ENCODE data around the gene ID1.

Gene ID1

DNA sequence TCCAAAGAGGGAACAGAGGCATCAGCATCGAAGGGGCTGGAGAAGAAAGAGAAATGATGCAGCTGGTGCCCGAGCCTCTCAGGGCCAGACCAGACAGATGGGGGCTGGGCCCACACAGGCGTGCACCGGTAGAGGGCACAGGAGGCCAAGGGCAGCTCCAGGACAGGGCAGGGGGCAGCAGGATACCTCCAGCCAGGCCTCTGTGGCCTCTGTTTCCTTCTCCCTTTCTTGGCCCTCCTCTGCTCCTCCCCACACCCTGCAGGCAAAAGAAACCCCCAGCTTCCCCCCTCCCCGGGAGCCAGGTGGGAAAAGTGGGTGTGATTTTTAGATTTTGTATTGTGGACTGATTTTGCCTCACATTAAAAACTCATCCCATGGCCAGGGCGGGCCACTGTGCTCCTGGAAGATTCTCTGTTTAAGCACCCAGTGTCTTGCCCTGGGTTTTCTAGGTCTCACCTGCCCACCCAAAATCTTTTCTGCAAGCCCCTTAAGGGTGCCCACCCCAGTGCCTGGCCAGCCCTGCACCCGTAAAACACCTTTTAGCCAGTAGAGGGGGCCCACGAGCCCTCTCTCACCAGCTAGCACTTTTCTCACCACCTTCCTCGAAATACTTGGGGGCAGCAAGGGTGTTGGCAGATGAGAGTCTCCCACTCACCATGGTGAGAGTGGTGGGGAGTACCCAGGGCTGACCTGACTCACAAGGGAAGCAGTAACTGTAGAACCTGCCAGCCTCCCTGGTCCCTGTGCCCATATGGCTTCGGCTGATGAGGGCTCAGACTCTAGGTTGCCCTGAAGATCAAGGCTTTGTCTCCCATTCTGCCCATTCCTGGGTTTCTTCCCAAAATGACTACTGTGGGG lies 35.7 kb upstream of the ID1 start:
- Histone ChIP-seq H3K4me3 (ENCODE audit: insufficient read length, low read depth) (no peak overlapping the region), H3K27me3 (ENCODE audit: insufficient read depth, insufficient read length) (no peaks in the 10 kb centered on the region), H3K9me3 (ENCODE audit: insufficient read depth, low read length) (no peaks in the 10 kb centered on the region), H3K9ac (ENCODE audit: insufficient read length, low read depth) (no peak overlapping the region), H3K36me3 (ENCODE audit: insufficient read depth, insufficient read length, low read length) (peaks cover 57% of the 10 kb centered on the region), H3K4me1 (ENCODE audit: insufficient read depth, insufficient read length) (peaks cover 14% of the 10 kb centered on the region)
- no peak for DNase-seq (ENCODE audit: low read depth, low spot score)
- TF ChIP-seq YY1 (IDR thresholded peaks at IDR 0.05; ENCODE audit: insufficient read depth, insufficient read length), result no peak
- no peak for TF ChIP-seq SUZ12 (IDR thresholded peaks at IDR 0.05; ENCODE audit: extremely low read depth, insufficient read depth, insufficient read length)
- no peak for TF ChIP-seq ZNF274 (IDR thresholded peaks at IDR 0.05; ENCODE audit: low read depth, low read length)

DNA sequence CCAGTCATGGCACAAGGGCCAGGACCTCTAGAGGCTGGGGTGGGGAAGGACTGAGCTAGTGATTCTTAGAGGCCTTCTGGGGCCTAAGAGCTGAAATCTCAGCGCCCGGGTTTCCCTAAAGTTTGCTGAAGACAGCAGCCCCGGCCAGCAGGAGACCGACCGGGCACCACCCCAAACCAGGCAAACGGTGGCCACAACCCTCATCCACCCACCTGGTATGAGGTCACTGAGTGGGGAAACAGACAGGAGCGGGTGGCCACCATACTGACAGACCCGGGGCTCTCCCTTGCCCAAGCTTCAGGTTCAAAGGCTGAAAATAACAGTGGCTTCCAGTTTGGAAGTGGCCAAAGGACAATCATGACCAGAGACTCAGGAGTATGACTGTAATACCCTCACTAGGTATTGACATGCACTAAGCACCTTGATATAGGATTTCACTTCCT lies 35.0 kb upstream of the ID1 start:
- H3K4me1 ChIP-seq (ENCODE audit: insufficient read depth, insufficient read length), result peaks cover 14% of the 10 kb centered on the region
- H3K9ac ChIP-seq (ENCODE audit: insufficient read length, low read depth), result no peak overlapping the region
- peaks cover 55% of the 10 kb centered on the region for H3K36me3 ChIP-seq (ENCODE audit: insufficient read depth, insufficient read length, low read length)

DNA sequence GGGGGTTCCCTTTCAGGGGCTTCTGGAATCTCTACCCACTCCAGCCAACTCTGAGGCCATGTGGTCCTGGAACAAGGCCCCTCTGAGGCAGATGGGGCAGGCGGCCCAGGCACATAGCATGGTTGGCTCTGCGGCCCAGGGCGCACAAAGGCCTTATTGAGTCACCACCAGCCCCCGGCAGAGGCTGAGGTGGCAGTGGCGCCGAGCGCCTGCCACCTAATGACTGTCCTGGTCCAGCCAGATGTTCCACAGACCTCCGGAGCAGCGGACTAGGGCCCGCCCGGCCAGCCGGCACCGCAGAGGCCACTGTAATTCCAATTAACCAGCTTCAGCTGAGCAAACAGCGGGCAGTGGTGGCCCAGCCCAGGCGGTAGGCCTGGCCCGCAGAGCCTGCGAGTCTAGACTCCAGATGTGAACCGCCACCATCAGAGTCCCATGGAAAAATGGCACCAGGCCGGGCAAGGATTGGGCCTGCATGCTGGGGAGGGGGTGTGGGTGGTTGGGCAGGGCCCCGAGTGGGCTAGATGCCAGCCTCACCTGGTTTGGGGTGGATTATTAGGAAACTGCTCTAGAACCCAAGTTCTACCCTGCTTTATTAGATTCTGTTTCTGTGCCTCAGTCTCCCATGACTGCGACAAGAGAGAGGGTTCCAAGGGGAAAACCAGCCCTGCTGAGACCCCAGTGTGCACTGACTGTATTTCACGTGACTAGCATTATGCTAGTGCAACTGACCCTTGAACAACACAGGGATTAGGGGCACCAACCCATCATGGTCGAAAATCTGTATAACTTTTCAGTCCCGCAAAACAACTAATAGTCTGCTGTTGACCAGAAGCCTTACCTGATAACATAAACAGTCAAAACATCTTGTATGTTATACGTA lies 34.1 kb upstream of the ID1 start:
- Histone ChIP-seq H3K4me1 (ENCODE audit: insufficient read depth, insufficient read length) (peaks cover 14% of the 10 kb centered on the region), H3K36me3 (ENCODE audit: insufficient read depth, insufficient read length, low read length) (peaks cover 49% of the 10 kb centered on the region), H3K9me3 (ENCODE audit: insufficient read depth, low read length) (no peaks in the 10 kb centered on the region), H3K4me3 (ENCODE audit: insufficient read length, low read depth) (no peak overlapping the region), H3K9ac (ENCODE audit: insufficient read length, low read depth) (no peak overlapping the region), H3K27me3 (ENCODE audit: insufficient read depth, insufficient read length) (no peaks in the 10 kb centered on the region)
- no peak for DNase-seq (ENCODE audit: low read depth, low spot score)
- TF ChIP-seq YY1 (IDR thresholded peaks at IDR 0.05; ENCODE audit: insufficient read depth, insufficient read length) (no peak), SUZ12 (IDR thresholded peaks at IDR 0.05; ENCODE audit: extremely low read depth, insufficient read depth, insufficient read length) (no peak), ZNF274 (IDR thresholded peaks at IDR 0.05; ENCODE audit: low read depth, low read length) (no peak)

More for the DNA sequence above, 35.0 kb upstream of the ID1 start:
- no peak overlapping the region for H3K4me3 ChIP-seq (ENCODE audit: insufficient read length, low read depth)
- H3K9me3 ChIP-seq (ENCODE audit: insufficient read depth, low read length), result no peaks in the 10 kb centered on the region
- no peaks in the 10 kb centered on the region for H3K27me3 ChIP-seq (ENCODE audit: insufficient read depth, insufficient read length)
- no peak for TF ChIP-seq YY1 (IDR thresholded peaks at IDR 0.05; ENCODE audit: insufficient read depth, insufficient read length)
- no peak for TF ChIP-seq ZNF274 (IDR thresholded peaks at IDR 0.05; ENCODE audit: low read depth, low read length)
- no peak for TF ChIP-seq SUZ12 (IDR thresholded peaks at IDR 0.05; ENCODE audit: extremely low read depth, insufficient read depth, insufficient read length)
- DNase-seq (ENCODE audit: low read depth, low spot score), result no peak

DNA sequence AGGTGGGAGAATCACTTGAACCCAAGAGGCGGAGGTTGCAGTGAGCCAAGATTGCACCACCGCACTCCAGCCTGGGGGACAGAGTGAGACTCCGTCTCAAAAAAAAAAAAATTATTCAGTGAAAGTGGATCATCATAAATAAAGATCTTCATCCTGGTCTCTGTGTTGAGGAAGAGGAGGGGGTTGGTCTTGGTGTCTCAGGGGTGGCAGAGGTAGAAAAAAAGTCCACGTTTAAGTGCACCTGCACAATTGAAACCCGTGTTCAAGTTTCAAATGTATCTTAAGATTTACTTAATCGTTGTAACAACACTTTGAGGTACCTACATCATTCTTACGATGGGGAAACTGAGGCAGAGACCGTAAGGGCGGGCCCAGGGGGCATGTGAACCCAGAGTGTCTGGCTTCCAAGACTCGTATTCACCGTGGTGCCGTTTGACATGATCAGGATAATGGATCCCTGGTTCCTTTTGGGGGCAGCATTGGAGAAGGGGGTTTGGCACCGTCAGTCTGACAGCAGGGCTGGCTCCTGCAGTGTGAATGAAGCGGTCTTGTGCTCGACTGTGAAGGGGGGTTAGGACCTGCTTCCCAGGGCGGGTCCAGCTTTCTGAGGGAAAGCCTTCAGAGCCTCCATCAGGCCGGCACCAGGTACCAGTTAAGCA lies 32.9 kb upstream of the ID1 start:
- TF ChIP-seq SUZ12 (IDR thresholded peaks at IDR 0.05; ENCODE audit: extremely low read depth, insufficient read depth, insufficient read length) (no peak), ZNF274 (IDR thresholded peaks at IDR 0.05; ENCODE audit: low read depth, low read length) (no peak), YY1 (IDR thresholded peaks at IDR 0.05; ENCODE audit: insufficient read depth, insufficient read length) (no peak)
- Histone ChIP-seq H3K4me3 (ENCODE audit: insufficient read length, low read depth) (peak overlapping the region; percentile 54), H3K36me3 (ENCODE audit: insufficient read depth, insufficient read length, low read length) (peaks cover 41% of the 10 kb centered on the region), H3K9ac (ENCODE audit: insufficient read length, low read depth) (peak overlapping the region; percentile 86), H3K9me3 (ENCODE audit: insufficient read depth, low read length) (no peaks in the 10 kb centered on the region), H3K27me3 (ENCODE audit: insufficient read depth, insufficient read length) (no peaks in the 10 kb centered on the region), H3K4me1 (ENCODE audit: insufficient read depth, insufficient read length) (peaks cover 8% of the 10 kb centered on the region)
- DNase-seq (ENCODE audit: low read depth, low spot score), result no peak

DNA sequence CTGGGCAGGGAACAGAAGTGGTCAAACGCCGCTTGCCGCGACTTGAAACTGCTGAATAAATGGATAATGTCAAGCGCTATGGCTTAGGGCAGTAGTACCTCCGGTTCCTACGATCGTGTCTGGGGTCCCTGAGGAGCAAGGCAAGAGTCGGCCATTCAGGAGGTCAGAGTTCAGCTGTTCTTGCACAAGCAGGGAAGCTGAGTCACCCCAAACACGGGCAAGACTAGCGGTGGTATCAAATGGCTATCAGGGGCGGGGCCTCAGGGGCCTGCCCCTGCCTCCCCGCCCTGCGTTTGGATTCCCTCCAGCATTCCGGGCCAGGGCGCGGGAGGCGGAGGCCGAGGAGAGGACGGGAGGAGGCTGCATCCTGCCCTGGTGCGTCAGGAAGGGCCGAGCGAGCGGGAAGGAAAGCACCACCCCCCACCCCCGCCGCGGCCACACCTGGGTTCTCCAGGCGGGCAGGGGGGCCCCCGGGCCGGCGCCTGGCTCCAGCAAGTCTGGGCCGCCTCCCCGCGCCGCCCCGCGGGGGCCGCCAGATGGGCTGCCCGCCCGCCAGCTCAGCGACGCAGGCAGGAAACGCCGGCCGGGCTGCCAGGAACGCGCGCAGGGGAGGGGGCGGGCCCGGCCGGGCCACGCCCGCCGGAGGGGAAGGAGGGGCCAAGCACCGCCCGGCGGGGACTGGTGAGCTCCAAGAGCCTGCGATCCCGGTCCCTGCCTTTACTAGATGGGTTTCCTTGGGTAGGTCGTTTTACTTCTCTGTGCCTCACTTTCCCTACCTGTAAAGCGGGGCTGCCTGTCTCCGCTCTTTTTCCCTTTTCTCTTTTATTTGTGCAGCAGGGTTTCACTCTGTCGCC lies 32.2 kb upstream of the ID1 start:
- H3K9ac ChIP-seq (ENCODE audit: insufficient read length, low read depth), result peak overlapping the region; percentile 90
- peak; percentile 93 for DNase-seq (ENCODE audit: low read depth, low spot score)
- H3K27me3 ChIP-seq (ENCODE audit: insufficient read depth, insufficient read length), result no peaks in the 10 kb centered on the region
- peaks cover 8% of the 10 kb centered on the region for H3K4me1 ChIP-seq (ENCODE audit: insufficient read depth, insufficient read length)
- peak overlapping the region; percentile 66 for H3K4me3 ChIP-seq (ENCODE audit: insufficient read length, low read depth)
- peaks cover 39% of the 10 kb centered on the region for H3K36me3 ChIP-seq (ENCODE audit: insufficient read depth, insufficient read length, low read length)
- no peak for TF ChIP-seq YY1 (IDR thresholded peaks at IDR 0.05; ENCODE audit: insufficient read depth, insufficient read length)
- TF ChIP-seq SUZ12 (IDR thresholded peaks at IDR 0.05; ENCODE audit: extremely low read depth, insufficient read depth, insufficient read length), result no peak
- TF ChIP-seq ZNF274 (IDR thresholded peaks at IDR 0.05; ENCODE audit: low read depth, low read length), result no peak
- peaks cover 6% of the 10 kb centered on the region; the same call in 1 of the 2 replicates for H3K9me3 ChIP-seq (ENCODE audit: insufficient read depth, low read length)
